RWPE2 (cell line): ENCODE results near the gene MSL3B.

Source experiments
- ATAC-seq: fragments of 200-7000 bp; cut with Tn5 transposase; 3 replicates; pipeline ENCODE4 v1.9.1; 2021; ENCODE audit warnings: low read depth
- DNase-seq: peaks from one replicate; pipeline ENCODE4 v3.0.0-alpha.2; 2020; ENCODE audit warnings: low spot score
- H3K27ac ChIP-seq: fragments of 450-650 bp; 2 replicates; pipeline ENCODE4 v1.5.1; 2017; ENCODE audit warnings: mild to moderate bottlenecking; ENCODE audit not compliant: poor library complexity, severe bottlenecking
- H3K27me3 ChIP-seq: fragments of 250-450 bp; sonication (Bioruptor Pico); 2 replicates; pipeline ENCODE4 v1.5.1; 2021; ENCODE audit warnings: mild to moderate bottlenecking, moderate library complexity; ENCODE audit not compliant: insufficient read depth, poor library complexity, severe bottlenecking
- H3K36me3 ChIP-seq: fragments of 250-450 bp; sonication (Bioruptor Pico); 2 replicates; pipeline ENCODE4 v1.5.1; 2020; ENCODE audit warnings: low read depth, mild to moderate bottlenecking, moderate library complexity
- H3K4me1 ChIP-seq: fragments of 250-450 bp; sonication (Bioruptor Pico); 2 replicates; pipeline ENCODE4 v1.5.1; 2021; ENCODE audit warnings: mild to moderate bottlenecking, moderate library complexity; ENCODE audit not compliant: insufficient read depth, poor library complexity, severe bottlenecking
- H3K4me3 ChIP-seq: fragments of 250-450 bp; sonication (Bioruptor Pico); 2 replicates; pipeline ENCODE4 v1.5.1; 2021; ENCODE audit warnings: mild to moderate bottlenecking, moderate library complexity; ENCODE audit not compliant: severe bottlenecking
- H3K9me3 ChIP-seq: fragments of 250-450 bp; sonication (Bioruptor Pico); 2 replicates; pipeline ENCODE4 v1.5.1; 2021; ENCODE audit warnings: mild to moderate bottlenecking, moderate library complexity; ENCODE audit not compliant: severe bottlenecking
- CTCF ChIP-seq: fragments of 450-650 bp; IDR thresholded peaks from one replicate; pipeline ENCODE4 v1.5.1; 2017; ENCODE audit warnings: mild to moderate bottlenecking, moderate library complexity; ENCODE audit not compliant: poor library complexity, severe bottlenecking

The MSL3B gene

GRCh38 chr2:233821196-233821595, 47.0 kb downstream of the MSL3B start:
- no peaks in the 10 kb centered on the region for H3K4me1 ChIP-seq
- no peak overlapping the region for H3K4me3 ChIP-seq
- no peaks in the 10 kb centered on the region for H3K9me3 ChIP-seq
- no peaks in the 10 kb centered on the region for H3K27me3 ChIP-seq
- no peak overlapping the region for H3K27ac ChIP-seq
- ATAC-seq = no peak
- DNase-seq = peak; percentile 2
- H3K36me3 ChIP-seq = no peaks in the 10 kb centered on the region
- no peak for TF ChIP-seq CTCF

DNA sequence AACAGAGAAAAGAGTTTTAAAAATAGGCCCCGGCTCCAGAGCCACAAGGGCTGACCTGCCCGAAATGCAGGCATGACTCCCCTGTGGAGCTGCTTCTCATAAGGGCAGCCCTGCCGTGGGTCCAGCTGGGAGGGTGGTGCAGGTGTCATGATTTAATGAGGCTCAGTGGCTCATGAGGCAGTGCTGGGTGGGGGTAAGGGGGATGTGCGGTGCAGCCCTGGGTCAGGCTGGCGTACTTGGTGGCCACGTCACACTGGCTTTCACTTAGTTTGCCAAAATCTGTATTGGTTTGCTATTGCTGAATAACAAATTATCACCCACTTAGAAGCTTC, 47.4 kb downstream of the MSL3B start:
- DNase-seq (peak; percentile 37), ATAC-seq (no peak)
- no peak overlapping the region for H3K4me3 ChIP-seq
- H3K9me3 ChIP-seq = no peaks in the 10 kb centered on the region
- no peaks in the 10 kb centered on the region for H3K4me1 ChIP-seq
- H3K27me3 ChIP-seq = no peaks in the 10 kb centered on the region
- H3K27ac ChIP-seq = no peak overlapping the region
- TF ChIP-seq CTCF = no peak
- no peaks in the 10 kb centered on the region for H3K36me3 ChIP-seq

DNA sequence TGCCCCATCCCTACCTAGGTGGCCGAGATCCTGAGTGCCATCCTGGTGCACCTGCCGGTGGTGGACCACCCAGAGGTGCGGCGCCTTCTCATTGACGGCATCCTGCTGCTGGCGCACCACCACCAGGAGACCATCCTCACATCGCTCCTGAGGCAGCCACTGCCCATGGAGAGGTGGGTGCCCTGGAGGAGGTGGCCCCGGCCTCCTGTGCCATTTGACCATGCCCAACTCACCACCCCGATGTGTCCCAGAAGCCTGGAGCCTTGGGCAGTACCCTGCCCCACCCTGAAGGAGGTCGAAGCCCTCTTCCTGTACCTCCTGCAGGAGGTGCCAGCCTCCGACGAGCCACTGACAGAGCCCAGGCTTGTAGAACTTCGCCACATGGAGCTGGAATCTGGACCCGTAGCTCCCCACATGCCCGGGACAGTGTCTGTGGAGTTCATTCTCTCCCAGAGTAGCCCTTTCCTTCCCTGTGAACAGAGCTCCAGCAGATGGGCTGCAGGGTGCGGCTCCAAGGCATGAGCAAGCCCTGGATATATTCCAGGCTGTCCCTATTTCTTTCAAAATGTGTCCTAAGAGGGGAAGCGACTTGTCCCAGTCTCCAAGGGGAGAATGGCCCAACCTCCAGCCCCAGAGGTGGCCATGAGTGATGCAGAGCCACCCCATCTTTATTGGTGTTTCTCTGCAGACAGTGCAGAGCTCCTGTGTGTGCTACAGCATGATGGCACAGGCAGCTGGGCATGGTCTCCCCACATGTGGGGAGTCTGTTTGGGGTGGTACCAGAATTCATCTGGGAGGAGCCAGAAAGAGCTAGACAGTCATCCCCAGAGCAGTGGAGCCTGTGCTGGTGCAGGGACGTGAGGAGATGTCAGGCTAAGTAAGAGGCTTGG, 48.1 kb downstream of the MSL3B start:
- no peaks in the 10 kb centered on the region for H3K4me1 ChIP-seq
- peak; percentile 38 for DNase-seq
- TF ChIP-seq CTCF = no peak
- H3K9me3 ChIP-seq = no peaks in the 10 kb centered on the region
- ATAC-seq = no peak
- H3K27ac ChIP-seq = no peak overlapping the region
- H3K27me3 ChIP-seq = no peaks in the 10 kb centered on the region
- H3K4me3 ChIP-seq = no peak overlapping the region
- H3K36me3 ChIP-seq = no peaks in the 10 kb centered on the region

DNA sequence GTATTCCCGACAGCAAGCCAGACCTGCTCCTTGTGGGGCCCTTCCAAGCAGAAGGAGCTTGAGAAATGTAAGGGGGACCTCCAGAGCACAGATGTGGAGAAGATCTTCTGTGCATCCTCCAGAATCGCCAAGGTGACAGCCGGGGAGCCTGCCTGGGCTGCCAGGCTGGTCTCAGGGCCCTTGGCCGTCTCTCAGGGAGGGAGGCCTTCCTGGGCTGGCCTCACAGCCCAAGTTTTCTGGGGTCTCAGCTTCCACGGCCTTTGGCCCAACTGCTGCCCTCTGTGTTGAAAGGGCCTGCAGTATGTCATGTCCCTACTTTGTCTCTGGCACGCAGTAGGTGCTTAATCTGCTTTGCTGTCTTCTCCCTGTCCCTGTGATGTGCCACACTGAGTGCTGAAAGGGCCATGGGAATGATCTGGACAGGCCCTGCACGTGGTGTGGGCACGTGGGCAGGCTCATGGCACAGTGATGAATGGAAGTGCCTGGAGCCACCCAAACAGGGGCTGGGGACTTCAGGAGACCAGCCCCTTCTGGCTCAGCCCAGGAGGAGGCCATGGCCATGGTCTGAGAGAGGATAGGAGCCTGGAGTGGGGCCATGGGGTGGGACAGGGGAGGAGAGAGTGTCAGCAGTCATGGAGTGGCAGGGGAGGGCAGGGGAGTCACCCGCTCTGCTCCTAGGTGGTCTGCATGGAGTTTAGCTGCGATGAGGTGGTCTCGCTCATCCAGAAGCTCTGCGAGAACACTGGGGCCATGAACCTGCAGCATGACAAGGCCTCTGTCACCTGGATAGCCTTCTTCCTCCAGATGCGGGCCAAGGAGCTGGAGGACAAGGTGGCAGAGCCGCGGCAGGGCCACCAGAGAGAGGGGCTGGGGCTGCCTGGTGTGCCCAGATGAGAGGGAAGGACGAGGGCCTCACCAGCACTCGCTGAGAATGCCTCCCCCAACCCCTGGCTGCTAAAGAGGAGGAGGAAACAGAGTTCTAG, 49.3 kb downstream of the MSL3B start:
- no peak for TF ChIP-seq CTCF
- Histone ChIP-seq H3K4me1 (no peaks in the 10 kb centered on the region), H3K9me3 (no peaks in the 10 kb centered on the region), H3K27me3 (no peaks in the 10 kb centered on the region), H3K36me3 (no peaks in the 10 kb centered on the region), H3K4me3 (no peak overlapping the region), H3K27ac (no peak overlapping the region)
- ATAC-seq (no peak), DNase-seq (peak; percentile 41)
